ENCODE data around the gene ITGAE. TPM values are rescaled to one million over a fixed set of nuclear protein-coding genes. Genes with fewer than 3 reads are reported as not detected.

The ITGAE gene
- total and polyA plus RNA-seq, 2 donors from 2014 or later = 16.5 to 46.3 TPM

GRCh38 chr17:3665834-3666233 lies 135.2 kb downstream of the ITGAE start:
- Histone ChIP-seq H3K27me3 (ENCODE audit: control insufficient read depth, insufficient read depth, low read length) (no peaks in the 10 kb centered on the region), H3K4me3 (ENCODE audit: low read length in 3 of 3) (no peak overlapping the region), H3K36me3 (ENCODE audit: control insufficient read depth in 2 of 3, insufficient read depth in 3 of 3, low read length in 3 of 3) (peaks cover 0 to 9% (median 7%) of the 10 kb centered on the region in 3 donors), H3K9ac (ENCODE audit: low read length in 3 of 3) (no peak overlapping the region), H3K4me1 (ENCODE audit: control insufficient read depth in 2 of 3, insufficient read depth in 2 of 3, low read depth in 1 of 3, low read length in 3 of 3) (peaks cover 0 to 25% (median 14%) of the 10 kb centered on the region in 3 donors), H3K27ac (ENCODE audit: low read depth in 2 of 2, low read length in 2 of 2) (no peak overlapping the region), H3K9me3 (ENCODE audit: control insufficient read depth in 2 of 3, insufficient read depth in 1 of 3, low read length in 3 of 3) (no peaks in the 10 kb centered on the region)
- no peak for DNase-seq
- TF ChIP-seq, protein P1, sequence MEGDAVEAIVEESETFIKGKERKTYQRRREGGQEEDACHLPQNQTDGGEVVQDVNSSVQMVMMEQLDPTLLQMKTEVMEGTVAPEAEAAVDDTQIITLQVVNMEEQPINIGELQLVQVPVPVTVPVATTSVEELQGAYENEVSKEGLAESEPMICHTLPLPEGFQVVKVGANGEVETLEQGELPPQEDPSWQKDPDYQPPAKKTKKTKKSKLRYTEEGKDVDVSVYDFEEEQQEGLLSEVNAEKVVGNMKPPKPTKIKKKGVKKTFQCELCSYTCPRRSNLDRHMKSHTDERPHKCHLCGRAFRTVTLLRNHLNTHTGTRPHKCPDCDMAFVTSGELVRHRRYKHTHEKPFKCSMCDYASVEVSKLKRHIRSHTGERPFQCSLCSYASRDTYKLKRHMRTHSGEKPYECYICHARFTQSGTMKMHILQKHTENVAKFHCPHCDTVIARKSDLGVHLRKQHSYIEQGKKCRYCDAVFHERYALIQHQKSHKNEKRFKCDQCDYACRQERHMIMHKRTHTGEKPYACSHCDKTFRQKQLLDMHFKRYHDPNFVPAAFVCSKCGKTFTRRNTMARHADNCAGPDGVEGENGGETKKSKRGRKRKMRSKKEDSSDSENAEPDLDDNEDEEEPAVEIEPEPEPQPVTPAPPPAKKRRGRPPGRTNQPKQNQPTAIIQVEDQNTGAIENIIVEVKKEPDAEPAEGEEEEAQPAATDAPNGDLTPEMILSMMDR (IDR thresholded peaks at IDR 0.05; ENCODE audit: borderline replicate concordance, extremely low read depth, insufficient read depth) = no peak
- intact Hi-C loops (cut with DNase I) = no loop called here
- FAIRE-seq = no peak

Other genes starting within 250 kb of the ITGAE start
- gene TRPV3, start 243.4 kb downstream of the ITGAE start, total RNA-seq = 1.2 TPM
- 0.13 TPM for gene TRPV3, start 243.4 kb downstream of the ITGAE start, polyA plus RNA-seq (ENCODE audit: insufficient read depth, low read depth, low replicate concordance)
- gene TRPV1, start 191.8 kb downstream of the ITGAE start, total RNA-seq = 4.2 TPM
- gene TRPV1, start 191.8 kb downstream of the ITGAE start, polyA plus RNA-seq (ENCODE audit: insufficient read depth, low read depth, low replicate concordance) = 4.7 TPM
- 17.5 TPM for gene SHPK, start 164.9 kb downstream of the ITGAE start, total RNA-seq
- 9.2 TPM for gene SHPK, start 164.9 kb downstream of the ITGAE start, polyA plus RNA-seq (ENCODE audit: insufficient read depth, low read depth, low replicate concordance)
- gene CTNS, start 164.4 kb downstream of the ITGAE start, total RNA-seq = 15.7 TPM
- gene CTNS, start 164.4 kb downstream of the ITGAE start, polyA plus RNA-seq (ENCODE audit: insufficient read depth, low read depth, low replicate concordance) = 11.9 TPM
- 158 TPM for gene TAX1BP3, start 132.6 kb downstream of the ITGAE start, total RNA-seq
- 128 TPM for gene TAX1BP3, start 132.6 kb downstream of the ITGAE start, polyA plus RNA-seq (ENCODE audit: insufficient read depth, low read depth, low replicate concordance)
- 25.6 TPM for gene EMC6, start 132.4 kb downstream of the ITGAE start, total RNA-seq
- gene EMC6, start 132.4 kb downstream of the ITGAE start, polyA plus RNA-seq (ENCODE audit: insufficient read depth, low read depth, low replicate concordance) = 77.1 TPM
- 8.4 TPM for gene P2RX5, start 105.0 kb downstream of the ITGAE start, total RNA-seq
- not detected for gene P2RX5, start 105.0 kb downstream of the ITGAE start, polyA plus RNA-seq (ENCODE audit: insufficient read depth, low read depth, low replicate concordance)
- 0.38 TPM for gene HASPIN, start 77.3 kb downstream of the ITGAE start, total RNA-seq
- not detected for gene HASPIN, start 77.3 kb downstream of the ITGAE start, polyA plus RNA-seq (ENCODE audit: insufficient read depth, low read depth, low replicate concordance)
- 41.5 TPM for gene NCBP3, start 45.1 kb upstream of the ITGAE start, total RNA-seq
- gene NCBP3, start 45.1 kb upstream of the ITGAE start, polyA plus RNA-seq (ENCODE audit: insufficient read depth, low read depth, low replicate concordance) = 14.5 TPM
- 6.0 TPM for gene CAMKK1, start 91.9 kb upstream of the ITGAE start, total RNA-seq
- gene CAMKK1, start 91.9 kb upstream of the ITGAE start, polyA plus RNA-seq (ENCODE audit: insufficient read depth, low read depth, low replicate concordance) = 2.6 TPM
- gene P2RX1, start 115.3 kb upstream of the ITGAE start, total RNA-seq = 11.2 TPM
- gene P2RX1, start 115.3 kb upstream of the ITGAE start, polyA plus RNA-seq (ENCODE audit: insufficient read depth, low read depth, low replicate concordance) = 3.1 TPM
- gene ATP2A3, start 163.2 kb upstream of the ITGAE start, total RNA-seq = 52.1 TPM
- 9.4 TPM for gene ATP2A3, start 163.2 kb upstream of the ITGAE start, polyA plus RNA-seq (ENCODE audit: insufficient read depth, low read depth, low replicate concordance)

Measured in kidney (tissue), 14 donors.